ENCODE data around the gene TTYH3.

- no peak for TF ChIP-seq CTCF (IDR thresholded peaks at IDR 0.05; ENCODE audit: control extremely low read depth in 1 of 3, insufficient read depth in 1 of 3, low read depth in 1 of 3, low read length in 3 of 3)
- TF ChIP-seq FOSL1 (IDR thresholded peaks at IDR 0.05; ENCODE audit: insufficient read depth, low read depth, low read length) = no peak
- TF ChIP-seq RXRA (IDR thresholded peaks at IDR 0.05; ENCODE audit: insufficient read depth, low read depth, low read length) = no peak
- no peak for TF ChIP-seq ZNF274 (IDR thresholded peaks at IDR 0.05; ENCODE audit: borderline replicate concordance, extremely low read depth, low read length)
- TF ChIP-seq MAFK (IDR thresholded peaks at IDR 0.05; ENCODE audit: low read depth, low read length) = no peak
- no peak for TF ChIP-seq SUZ12 (IDR thresholded peaks at IDR 0.05; ENCODE audit: low read length)
- TF ChIP-seq EZH2 (IDR thresholded peaks at IDR 0.05; ENCODE audit: low read depth, low read length, severe bottlenecking) = no peak
- TF ChIP-seq RBBP5 (IDR thresholded peaks at IDR 0.05; ENCODE audit: borderline replicate concordance, low read depth, low read length) = no peak
- TF ChIP-seq SP2 (IDR thresholded peaks at IDR 0.05; ENCODE audit: low read length) = no peak
- TF ChIP-seq, protein P1, sequence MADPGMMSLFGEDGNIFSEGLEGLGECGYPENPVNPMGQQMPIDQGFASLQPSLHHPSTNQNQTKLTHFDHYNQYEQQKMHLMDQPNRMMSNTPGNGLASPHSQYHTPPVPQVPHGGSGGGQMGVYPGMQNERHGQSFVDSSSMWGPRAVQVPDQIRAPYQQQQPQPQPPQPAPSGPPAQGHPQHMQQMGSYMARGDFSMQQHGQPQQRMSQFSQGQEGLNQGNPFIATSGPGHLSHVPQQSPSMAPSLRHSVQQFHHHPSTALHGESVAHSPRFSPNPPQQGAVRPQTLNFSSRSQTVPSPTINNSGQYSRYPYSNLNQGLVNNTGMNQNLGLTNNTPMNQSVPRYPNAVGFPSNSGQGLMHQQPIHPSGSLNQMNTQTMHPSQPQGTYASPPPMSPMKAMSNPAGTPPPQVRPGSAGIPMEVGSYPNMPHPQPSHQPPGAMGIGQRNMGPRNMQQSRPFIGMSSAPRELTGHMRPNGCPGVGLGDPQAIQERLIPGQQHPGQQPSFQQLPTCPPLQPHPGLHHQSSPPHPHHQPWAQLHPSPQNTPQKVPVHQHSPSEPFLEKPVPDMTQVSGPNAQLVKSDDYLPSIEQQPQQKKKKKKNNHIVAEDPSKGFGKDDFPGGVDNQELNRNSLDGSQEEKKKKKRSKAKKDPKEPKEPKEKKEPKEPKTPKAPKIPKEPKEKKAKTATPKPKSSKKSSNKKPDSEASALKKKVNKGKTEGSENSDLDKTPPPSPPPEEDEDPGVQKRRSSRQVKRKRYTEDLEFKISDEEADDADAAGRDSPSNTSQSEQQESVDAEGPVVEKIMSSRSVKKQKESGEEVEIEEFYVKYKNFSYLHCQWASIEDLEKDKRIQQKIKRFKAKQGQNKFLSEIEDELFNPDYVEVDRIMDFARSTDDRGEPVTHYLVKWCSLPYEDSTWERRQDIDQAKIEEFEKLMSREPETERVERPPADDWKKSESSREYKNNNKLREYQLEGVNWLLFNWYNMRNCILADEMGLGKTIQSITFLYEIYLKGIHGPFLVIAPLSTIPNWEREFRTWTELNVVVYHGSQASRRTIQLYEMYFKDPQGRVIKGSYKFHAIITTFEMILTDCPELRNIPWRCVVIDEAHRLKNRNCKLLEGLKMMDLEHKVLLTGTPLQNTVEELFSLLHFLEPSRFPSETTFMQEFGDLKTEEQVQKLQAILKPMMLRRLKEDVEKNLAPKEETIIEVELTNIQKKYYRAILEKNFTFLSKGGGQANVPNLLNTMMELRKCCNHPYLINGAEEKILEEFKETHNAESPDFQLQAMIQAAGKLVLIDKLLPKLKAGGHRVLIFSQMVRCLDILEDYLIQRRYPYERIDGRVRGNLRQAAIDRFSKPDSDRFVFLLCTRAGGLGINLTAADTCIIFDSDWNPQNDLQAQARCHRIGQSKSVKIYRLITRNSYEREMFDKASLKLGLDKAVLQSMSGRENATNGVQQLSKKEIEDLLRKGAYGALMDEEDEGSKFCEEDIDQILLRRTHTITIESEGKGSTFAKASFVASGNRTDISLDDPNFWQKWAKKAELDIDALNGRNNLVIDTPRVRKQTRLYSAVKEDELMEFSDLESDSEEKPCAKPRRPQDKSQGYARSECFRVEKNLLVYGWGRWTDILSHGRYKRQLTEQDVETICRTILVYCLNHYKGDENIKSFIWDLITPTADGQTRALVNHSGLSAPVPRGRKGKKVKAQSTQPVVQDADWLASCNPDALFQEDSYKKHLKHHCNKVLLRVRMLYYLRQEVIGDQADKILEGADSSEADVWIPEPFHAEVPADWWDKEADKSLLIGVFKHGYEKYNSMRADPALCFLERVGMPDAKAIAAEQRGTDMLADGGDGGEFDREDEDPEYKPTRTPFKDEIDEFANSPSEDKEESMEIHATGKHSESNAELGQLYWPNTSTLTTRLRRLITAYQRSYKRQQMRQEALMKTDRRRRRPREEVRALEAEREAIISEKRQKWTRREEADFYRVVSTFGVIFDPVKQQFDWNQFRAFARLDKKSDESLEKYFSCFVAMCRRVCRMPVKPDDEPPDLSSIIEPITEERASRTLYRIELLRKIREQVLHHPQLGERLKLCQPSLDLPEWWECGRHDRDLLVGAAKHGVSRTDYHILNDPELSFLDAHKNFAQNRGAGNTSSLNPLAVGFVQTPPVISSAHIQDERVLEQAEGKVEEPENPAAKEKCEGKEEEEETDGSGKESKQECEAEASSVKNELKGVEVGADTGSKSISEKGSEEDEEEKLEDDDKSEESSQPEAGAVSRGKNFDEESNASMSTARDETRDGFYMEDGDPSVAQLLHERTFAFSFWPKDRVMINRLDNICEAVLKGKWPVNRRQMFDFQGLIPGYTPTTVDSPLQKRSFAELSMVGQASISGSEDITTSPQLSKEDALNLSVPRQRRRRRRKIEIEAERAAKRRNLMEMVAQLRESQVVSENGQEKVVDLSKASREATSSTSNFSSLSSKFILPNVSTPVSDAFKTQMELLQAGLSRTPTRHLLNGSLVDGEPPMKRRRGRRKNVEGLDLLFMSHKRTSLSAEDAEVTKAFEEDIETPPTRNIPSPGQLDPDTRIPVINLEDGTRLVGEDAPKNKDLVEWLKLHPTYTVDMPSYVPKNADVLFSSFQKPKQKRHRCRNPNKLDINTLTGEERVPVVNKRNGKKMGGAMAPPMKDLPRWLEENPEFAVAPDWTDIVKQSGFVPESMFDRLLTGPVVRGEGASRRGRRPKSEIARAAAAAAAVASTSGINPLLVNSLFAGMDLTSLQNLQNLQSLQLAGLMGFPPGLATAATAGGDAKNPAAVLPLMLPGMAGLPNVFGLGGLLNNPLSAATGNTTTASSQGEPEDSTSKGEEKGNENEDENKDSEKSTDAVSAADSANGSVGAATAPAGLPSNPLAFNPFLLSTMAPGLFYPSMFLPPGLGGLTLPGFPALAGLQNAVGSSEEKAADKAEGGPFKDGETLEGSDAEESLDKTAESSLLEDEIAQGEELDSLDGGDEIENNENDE (IDR thresholded peaks at IDR 0.05; ENCODE audit: insufficient replicate concordance, low read length) = no peak
Observed at GRCh38 chr7:2617325-2617905, 14.4 kb upstream of the TTYH3 start.

Measured in H1 (cell line).